Measurements from ENCODE around the gene ATG4A. TPM values are rescaled to one million over a fixed set of nuclear protein-coding genes. Genes with fewer than 3 reads are reported as not detected.

ATG4A gene
- total and polyA plus RNA-seq, 9 of the 15 experiments (the other 6 are each of a cell fraction or from before 2014, with no cell fraction given): 7.3 to 24.5 (median 16.6) TPM

DNA sequence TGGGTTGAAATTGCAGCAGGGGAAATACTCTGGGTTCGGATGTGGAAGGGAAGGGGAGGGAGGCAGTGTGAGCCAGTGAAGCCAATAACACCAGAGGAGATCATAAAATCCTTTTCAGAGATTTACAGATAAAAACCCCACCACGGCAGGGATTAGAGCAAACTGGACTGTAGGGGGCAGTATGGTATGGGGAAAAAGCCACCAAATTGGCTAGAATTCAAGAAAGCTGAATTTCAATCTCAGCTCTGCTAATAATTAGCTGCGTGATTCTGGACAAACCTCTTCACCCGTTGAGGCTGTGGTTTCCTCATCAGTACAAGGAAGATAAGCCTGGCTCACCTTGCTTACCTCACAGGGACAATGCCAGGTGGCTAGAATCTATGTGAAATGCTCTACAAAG, 108.1 kb downstream of the ATG4A start (continued):
- TF ChIP-seq, protein P1, sequence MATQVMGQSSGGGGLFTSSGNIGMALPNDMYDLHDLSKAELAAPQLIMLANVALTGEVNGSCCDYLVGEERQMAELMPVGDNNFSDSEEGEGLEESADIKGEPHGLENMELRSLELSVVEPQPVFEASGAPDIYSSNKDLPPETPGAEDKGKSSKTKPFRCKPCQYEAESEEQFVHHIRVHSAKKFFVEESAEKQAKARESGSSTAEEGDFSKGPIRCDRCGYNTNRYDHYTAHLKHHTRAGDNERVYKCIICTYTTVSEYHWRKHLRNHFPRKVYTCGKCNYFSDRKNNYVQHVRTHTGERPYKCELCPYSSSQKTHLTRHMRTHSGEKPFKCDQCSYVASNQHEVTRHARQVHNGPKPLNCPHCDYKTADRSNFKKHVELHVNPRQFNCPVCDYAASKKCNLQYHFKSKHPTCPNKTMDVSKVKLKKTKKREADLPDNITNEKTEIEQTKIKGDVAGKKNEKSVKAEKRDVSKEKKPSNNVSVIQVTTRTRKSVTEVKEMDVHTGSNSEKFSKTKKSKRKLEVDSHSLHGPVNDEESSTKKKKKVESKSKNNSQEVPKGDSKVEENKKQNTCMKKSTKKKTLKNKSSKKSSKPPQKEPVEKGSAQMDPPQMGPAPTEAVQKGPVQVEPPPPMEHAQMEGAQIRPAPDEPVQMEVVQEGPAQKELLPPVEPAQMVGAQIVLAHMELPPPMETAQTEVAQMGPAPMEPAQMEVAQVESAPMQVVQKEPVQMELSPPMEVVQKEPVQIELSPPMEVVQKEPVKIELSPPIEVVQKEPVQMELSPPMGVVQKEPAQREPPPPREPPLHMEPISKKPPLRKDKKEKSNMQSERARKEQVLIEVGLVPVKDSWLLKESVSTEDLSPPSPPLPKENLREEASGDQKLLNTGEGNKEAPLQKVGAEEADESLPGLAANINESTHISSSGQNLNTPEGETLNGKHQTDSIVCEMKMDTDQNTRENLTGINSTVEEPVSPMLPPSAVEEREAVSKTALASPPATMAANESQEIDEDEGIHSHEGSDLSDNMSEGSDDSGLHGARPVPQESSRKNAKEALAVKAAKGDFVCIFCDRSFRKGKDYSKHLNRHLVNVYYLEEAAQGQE (IDR thresholded peaks at IDR 0.05; ENCODE audit: borderline replicate concordance): peak; percentile 19; the same call in 1 of the 2 replicates
- TF ChIP-seq, protein P1 (CRISPR knock-in tag; IDR thresholded peaks at IDR 0.05; ENCODE audit: low read depth): no peak
- TF ChIP-seq PHTF2 (CRISPR knock-in tag; IDR thresholded peaks at IDR 0.05) (no peak), ZNF282 (CRISPR knock-in tag; IDR thresholded peaks at IDR 0.05) (no peak), TCFL5 (CRISPR knock-in tag; conservative IDR thresholded peaks at IDR 0.05) (no peak), COPS2 (conservative IDR thresholded peaks at IDR 0.05) (no peak), SMARCA5 (IDR thresholded peaks at IDR 0.05) (no peak), JUNB (CRISPR knock-in tag; conservative IDR thresholded peaks at IDR 0.05) (no peak), ZNF75A (CRISPR knock-in tag; IDR thresholded peaks at IDR 0.05) (no peak), RAD21 (CRISPR knock-in tag; conservative IDR thresholded peaks at IDR 0.05 in 1 of 2, IDR thresholded peaks at IDR 0.05 in 1 of 2) (peak; percentile 29 to 58; a peak in 3 of 4 replicates), GATA2 (CRISPR knock-in tag; IDR thresholded peaks at IDR 0.05) (peak; percentile 42; the same call in 1 of the 2 replicates), U2AF1 (optimal IDR thresholded peaks at IDR 0.05; ENCODE audit: low read depth, low read length) (no peak), NFIC (IDR thresholded peaks at IDR 0.05) (peak; percentile 96), TOE1 (IDR thresholded peaks at IDR 0.05; ENCODE audit: borderline replicate concordance) (no peak), TOE1 (CRISPR knock-in tag; IDR thresholded peaks at IDR 0.05; ENCODE audit: borderline replicate concordance, low read depth) (no peak), HCFC1 (IDR thresholded peaks at IDR 0.05; ENCODE audit: low read depth, low read length) (no peak), RCOR1 (IDR thresholded peaks at IDR 0.05; ENCODE audit: borderline replicate concordance in 1 of 2, low read depth in 2 of 2, low read length in 2 of 2) (peak in 1 of 2 experiments; percentile 79; a peak in 2 of 4 replicates), ZBTB7A (IDR thresholded peaks at IDR 0.05; ENCODE audit: borderline replicate concordance, control insufficient read depth, low read depth, low read length) (no peak), MEIS2 (IDR thresholded peaks at IDR 0.05; ENCODE audit: partially characterized antibody) (no peak), CCAR2 (IDR thresholded peaks at IDR 0.05; ENCODE audit: low read depth, low read length) (no peak)
- TF ChIP-seq, protein P2, sequence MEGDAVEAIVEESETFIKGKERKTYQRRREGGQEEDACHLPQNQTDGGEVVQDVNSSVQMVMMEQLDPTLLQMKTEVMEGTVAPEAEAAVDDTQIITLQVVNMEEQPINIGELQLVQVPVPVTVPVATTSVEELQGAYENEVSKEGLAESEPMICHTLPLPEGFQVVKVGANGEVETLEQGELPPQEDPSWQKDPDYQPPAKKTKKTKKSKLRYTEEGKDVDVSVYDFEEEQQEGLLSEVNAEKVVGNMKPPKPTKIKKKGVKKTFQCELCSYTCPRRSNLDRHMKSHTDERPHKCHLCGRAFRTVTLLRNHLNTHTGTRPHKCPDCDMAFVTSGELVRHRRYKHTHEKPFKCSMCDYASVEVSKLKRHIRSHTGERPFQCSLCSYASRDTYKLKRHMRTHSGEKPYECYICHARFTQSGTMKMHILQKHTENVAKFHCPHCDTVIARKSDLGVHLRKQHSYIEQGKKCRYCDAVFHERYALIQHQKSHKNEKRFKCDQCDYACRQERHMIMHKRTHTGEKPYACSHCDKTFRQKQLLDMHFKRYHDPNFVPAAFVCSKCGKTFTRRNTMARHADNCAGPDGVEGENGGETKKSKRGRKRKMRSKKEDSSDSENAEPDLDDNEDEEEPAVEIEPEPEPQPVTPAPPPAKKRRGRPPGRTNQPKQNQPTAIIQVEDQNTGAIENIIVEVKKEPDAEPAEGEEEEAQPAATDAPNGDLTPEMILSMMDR (IDR thresholded peaks at IDR 0.05 in 2 of 3, conservative IDR thresholded peaks at IDR 0.05 in 1 of 3; ENCODE audit: insufficient read depth in 2 of 3, low read depth in 1 of 3, low read length in 3 of 3): peak; percentile 51 to 71 (median 61)

Data from K562 (cell line).